Testis (tissue), 2 donors: Measurements from ENCODE around the gene ATP2B3.

ENCODE experiments used
- POLR2A ChIP-seq: fragments of 450-650 bp; IDR thresholded peaks from one replicate; pipeline ENCODE4 v1.6.1; 2017; ENCODE audit warnings: antibody characterized with exemption, mild to moderate bottlenecking, moderate library complexity
- TF ChIP-seq, protein P1 (sequence below), 3 experiments: fragments of 450-650 bp in 2 of 3; fragments of 200-600 bp in 1 of 3; sonication (generic) in 1 of 3; IDR thresholded peaks; one replicate each; pipeline ENCODE4 v1.5.1; 2016 to 2019; ENCODE audit warnings: antibody characterized with exemption in 3 of 3, mild to moderate bottlenecking in 2 of 3, moderate library complexity in 1 of 3

DNA sequence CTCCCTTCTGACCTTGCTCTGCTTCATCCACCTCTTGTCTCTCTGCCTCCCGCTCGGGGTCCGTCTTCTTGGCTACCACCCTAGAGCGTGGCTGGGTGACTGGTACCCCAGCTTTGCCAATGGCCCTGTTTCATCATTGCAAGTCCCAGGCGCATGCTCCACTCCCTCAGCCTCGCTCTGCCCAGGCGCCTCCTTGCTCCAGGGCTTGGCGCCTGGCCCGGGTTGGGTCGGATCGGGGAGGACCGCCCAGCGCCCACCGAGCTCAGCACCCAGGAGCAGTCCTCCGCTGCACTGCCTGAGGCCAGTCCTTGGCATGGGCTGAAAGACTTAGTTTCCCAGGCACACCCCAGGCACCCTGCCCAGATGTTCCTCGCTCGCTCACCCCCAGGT is 22.1 kb upstream of the ATP2B3 start:
- no peak for TF ChIP-seq POLR2A
- TF ChIP-seq, protein P1, sequence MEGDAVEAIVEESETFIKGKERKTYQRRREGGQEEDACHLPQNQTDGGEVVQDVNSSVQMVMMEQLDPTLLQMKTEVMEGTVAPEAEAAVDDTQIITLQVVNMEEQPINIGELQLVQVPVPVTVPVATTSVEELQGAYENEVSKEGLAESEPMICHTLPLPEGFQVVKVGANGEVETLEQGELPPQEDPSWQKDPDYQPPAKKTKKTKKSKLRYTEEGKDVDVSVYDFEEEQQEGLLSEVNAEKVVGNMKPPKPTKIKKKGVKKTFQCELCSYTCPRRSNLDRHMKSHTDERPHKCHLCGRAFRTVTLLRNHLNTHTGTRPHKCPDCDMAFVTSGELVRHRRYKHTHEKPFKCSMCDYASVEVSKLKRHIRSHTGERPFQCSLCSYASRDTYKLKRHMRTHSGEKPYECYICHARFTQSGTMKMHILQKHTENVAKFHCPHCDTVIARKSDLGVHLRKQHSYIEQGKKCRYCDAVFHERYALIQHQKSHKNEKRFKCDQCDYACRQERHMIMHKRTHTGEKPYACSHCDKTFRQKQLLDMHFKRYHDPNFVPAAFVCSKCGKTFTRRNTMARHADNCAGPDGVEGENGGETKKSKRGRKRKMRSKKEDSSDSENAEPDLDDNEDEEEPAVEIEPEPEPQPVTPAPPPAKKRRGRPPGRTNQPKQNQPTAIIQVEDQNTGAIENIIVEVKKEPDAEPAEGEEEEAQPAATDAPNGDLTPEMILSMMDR (IDR thresholded peaks at IDR 0.05) = no peak
